Dermis lymphatic vessel endothelial cell (primary cell): Measurements from ENCODE around the gene PGBD5. TPM values are rescaled to one million over a fixed set of nuclear protein-coding genes. Genes with fewer than 3 reads are reported as not detected.

Source experiments
- total RNA-seq: library from RNA; depleted of rRNA; stranded (reverse); fragments of >200 nt; gene quantifications from 2 replicates; pipeline ENCODE4 v1.2.1, GENCODE V29; 2014

PGBD5 gene, protein sequence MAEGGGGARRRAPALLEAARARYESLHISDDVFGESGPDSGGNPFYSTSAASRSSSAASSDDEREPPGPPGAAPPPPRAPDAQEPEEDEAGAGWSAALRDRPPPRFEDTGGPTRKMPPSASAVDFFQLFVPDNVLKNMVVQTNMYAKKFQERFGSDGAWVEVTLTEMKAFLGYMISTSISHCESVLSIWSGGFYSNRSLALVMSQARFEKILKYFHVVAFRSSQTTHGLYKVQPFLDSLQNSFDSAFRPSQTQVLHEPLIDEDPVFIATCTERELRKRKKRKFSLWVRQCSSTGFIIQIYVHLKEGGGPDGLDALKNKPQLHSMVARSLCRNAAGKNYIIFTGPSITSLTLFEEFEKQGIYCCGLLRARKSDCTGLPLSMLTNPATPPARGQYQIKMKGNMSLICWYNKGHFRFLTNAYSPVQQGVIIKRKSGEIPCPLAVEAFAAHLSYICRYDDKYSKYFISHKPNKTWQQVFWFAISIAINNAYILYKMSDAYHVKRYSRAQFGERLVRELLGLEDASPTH
- total RNA-seq, result under 0.01 and 0.09 TPM in 2 replicates

GRCh38 chr1:230426246-230427093, at the start of gene PGBD5:
Gene PGBD5, minus strand, starts transcription at chr1:230426332. Its CDS starts 404 bp downstream, at chr1:230425928.

Other genes starting within 250 kb of the PGBD5 start
- gene COG2, start 216.1 kb upstream of the PGBD5 start, total RNA-seq, result 12.4 and 17.1 TPM in 2 replicates